NB4 (cell line): ENCODE measurements around the gene APOBR.

Experiments used
- POLR2A ChIP-seq: IDR thresholded peaks from 2 replicates; pipeline ENCODE4 v1.6.1; 2011; ENCODE audit warnings: mild to moderate bottlenecking; ENCODE audit not compliant: insufficient read length; ENCODE audit errors: extremely low read depth
- TF ChIP-seq, protein P1 (sequence below): IDR thresholded peaks from one replicate; pipeline ENCODE4 v1.5.1; 2012; ENCODE audit warnings: low read depth, low read length
- TF ChIP-seq, protein P2 (sequence below): IDR thresholded peaks from 2 replicates; pipeline ENCODE4 v1.6.1; 2011; ENCODE audit warnings: low read depth, low read length

DNA sequence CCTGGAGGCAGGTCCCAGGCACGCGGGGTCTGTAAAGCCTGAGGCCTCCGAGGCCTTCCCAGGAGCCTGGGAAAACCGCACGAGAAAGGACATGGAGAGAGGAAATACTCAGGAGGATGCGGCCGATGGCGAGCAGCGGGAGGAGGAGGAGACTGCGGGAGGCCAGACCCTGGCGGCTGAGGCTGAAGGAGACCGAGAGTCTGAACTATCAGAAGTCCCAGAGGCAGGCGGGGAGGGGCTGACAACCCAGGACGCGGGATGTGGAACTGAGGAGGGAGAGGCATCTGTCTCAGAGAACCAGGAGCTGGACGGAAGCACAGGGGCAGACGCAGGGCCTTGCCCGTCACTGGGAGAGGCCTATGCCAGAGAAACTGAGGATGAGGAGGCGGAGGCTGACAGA lies 2.4 kb downstream of the APOBR start:
- TF ChIP-seq, protein P1, sequence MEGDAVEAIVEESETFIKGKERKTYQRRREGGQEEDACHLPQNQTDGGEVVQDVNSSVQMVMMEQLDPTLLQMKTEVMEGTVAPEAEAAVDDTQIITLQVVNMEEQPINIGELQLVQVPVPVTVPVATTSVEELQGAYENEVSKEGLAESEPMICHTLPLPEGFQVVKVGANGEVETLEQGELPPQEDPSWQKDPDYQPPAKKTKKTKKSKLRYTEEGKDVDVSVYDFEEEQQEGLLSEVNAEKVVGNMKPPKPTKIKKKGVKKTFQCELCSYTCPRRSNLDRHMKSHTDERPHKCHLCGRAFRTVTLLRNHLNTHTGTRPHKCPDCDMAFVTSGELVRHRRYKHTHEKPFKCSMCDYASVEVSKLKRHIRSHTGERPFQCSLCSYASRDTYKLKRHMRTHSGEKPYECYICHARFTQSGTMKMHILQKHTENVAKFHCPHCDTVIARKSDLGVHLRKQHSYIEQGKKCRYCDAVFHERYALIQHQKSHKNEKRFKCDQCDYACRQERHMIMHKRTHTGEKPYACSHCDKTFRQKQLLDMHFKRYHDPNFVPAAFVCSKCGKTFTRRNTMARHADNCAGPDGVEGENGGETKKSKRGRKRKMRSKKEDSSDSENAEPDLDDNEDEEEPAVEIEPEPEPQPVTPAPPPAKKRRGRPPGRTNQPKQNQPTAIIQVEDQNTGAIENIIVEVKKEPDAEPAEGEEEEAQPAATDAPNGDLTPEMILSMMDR = no peak
- no peak for TF ChIP-seq POLR2A
- TF ChIP-seq, protein P2, sequence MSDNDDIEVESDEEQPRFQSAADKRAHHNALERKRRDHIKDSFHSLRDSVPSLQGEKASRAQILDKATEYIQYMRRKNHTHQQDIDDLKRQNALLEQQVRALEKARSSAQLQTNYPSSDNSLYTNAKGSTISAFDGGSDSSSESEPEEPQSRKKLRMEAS = no peak
